ENCODE measurements around the gene LIN54.

- TF ChIP-seq POLR2A (IDR thresholded peaks at IDR 0.05): no peak
- no peak for TF ChIP-seq CTCF (IDR thresholded peaks at IDR 0.05)
Observed at GRCh38 chr4:83013902-83014301, 3.3 kb upstream of the LIN54 start.

Data from sigmoid colon (tissue), 3 donors.